HG03521 (cell line): ENCODE data around the gene PIAS3.
A peak's percentile ranks its signal among the peaks of the same experiment; 100 is the strongest.
"Not testable (repeated sequence)": the region's sequence is repeated elsewhere in the genome, so short reads cannot be mapped to it uniquely, and the experiment has no call there.

Source experiments
- ATAC-seq: cut with Tn5 transposase; IDR thresholded peaks from one replicate; pipeline ENCODE4 v1.9.1; 2021; ENCODE audit warnings: mild to moderate bottlenecking, moderate library complexity; ENCODE audit not compliant: unreplicated experiment

The PIAS3 gene

DNA sequence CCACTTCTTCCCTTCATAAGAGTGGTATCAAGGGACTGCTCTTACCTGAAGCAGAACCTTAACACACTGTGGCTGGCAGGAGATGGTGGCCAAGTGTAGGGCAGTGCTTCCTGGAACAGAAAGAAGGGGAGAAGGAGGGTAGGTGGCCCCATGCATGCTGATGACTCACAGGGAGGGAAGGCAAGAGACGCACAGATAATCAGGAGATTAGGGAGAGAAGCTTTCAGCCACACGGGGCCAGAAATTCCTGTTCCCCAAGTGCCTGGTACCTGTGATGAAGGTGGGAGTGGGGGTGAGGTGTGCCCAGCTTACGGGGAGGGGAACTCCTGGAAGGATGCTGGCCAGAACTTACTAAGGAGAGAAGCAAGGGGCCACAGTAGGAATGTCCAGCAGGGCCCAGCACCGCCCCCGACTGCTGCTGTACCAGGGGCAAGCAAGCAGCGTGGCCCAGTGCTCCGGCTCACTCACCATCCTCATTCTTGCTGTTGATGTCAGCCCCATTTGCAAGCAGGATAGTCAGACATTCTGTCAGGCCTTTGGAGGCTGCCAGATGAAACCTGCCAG is 19.1 kb upstream of the PIAS3 start:
- no peak for ATAC-seq

- ATAC-seq, result no peak
Observed at GRCh38 chr1:145874646-145875045, 15.8 kb upstream of the PIAS3 start.

GRCh38 chr1:145871994-145872924 is 13.4 kb upstream of the PIAS3 start:
- ATAC-seq, result no peak

- ATAC-seq, result no peak
Observed at GRCh38 chr1:145868232-145868631, 9.4 kb upstream of the PIAS3 start.

DNA sequence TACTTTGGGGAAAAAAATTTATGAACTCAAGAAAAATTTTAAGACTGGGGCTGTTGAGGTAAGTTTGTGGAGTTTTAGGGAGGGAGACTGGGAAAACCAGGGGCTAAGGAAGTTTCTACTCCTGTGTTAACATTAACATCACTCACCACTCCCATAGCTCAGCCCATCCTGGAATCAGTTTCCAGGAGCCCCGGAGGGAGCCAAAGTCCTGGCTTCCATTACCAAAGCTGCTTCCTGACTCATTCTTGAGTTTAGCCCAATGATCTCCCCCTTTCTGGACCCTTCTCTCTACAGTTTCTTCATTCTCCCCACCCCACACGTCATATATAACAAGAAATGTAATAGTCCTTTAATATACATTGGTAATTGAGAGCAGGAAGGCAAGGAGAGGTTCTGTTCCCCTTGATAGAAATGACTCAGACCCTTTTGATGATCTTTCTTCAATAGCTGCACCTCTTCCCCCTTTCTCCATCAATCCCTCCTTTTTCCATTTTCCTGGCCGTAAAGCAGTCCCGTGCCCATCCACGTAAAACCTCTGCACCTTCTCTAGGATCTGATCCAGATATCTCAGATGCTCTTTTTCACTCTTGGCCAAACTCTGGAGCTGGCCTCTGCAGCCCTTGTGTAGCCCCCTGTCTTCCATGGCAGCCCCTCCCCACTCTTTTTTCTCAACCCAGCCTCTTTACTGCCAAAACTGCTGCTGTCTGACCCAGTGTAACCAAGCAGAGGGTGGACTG is 4.6 kb upstream of the PIAS3 start:
- no peak for ATAC-seq

DNA sequence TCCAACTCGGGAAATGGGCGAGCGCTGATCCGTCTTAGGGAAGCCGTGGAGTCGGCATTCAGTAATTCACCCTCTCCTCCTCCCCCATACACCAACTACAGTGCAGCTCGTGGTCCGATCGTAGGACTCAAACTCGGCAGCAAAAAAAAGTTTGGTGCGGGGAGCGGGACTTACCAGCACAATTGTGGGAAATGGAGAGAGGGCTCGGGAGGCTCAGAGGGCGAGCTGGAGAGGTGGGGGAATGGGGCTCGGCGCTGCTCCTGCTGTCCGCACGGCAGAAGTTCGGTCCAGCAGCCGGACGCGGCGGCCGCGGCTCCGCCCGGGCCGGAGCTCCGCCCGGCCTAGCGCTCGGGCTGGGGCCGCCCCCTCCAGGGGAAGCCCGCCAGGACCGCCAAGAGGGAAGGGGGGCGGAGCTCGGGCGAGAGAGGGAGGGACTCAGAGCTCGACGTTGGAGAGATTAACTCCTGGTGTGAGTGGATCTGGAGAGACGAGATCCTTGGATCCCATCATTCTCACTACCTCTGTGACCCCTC is 676 bp upstream of the PIAS3 start:
- peak; percentile 59 for ATAC-seq

GRCh38 chr1:145858238-145858900 is 512 bp downstream of the PIAS3 start:
- ATAC-seq, result no peak

- ATAC-seq, result no peak
Observed at GRCh38 chr1:145857170-145857569, 1.7 kb downstream of the PIAS3 start.

DNA sequence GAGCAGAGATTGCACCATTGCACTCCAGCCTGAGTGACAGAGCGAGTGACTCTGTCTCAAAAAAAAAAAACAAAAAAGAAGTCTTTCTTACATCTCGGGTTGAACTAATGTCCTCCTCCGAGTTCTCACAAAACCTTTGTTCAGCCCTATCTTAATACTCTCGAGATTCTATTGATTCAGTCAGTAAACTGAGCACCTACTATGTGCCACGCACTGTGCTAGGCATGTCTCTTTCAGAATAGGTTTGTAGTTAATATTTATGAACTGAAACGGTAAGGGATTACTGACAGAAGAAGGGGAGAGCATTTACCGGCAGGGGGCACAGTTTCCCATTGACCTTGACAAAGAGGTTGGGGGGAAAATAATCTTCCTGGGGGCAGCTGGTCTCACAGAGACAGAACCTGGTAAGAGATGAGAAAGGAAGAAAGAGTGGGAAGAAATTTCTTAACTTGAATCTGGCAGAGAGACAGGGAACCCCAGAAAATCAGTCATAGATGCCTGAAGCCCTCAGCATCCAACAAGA is 3.4 kb downstream of the PIAS3 start:
- no peak for ATAC-seq

GRCh38 chr1:145849356-145850160 is 9.3 kb downstream of the PIAS3 start:
- no peak for ATAC-seq

DNA sequence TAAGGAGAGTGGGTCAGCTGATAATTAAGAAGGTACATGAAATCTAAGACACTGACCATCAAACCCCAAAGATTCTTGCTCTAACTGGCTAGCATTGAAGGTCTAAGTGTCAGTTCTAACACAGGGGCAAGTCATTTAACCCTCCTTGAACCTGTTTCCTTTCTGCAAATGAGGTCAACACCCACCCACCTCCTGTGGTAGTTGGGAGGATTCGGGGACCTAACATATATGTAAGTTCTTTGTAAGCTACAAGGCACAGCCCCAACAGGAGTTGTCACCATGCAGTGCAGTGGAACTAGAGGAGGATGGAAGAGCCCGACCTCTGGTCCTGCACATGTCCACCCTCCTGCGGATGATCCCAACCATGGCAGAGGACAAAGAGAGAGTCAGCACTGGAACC is 11.1 kb downstream of the PIAS3 start:
- ATAC-seq, result no peak

- ATAC-seq, result no peak
Observed at GRCh38 chr1:145846201-145846612, 12.7 kb downstream of the PIAS3 start.

DNA sequence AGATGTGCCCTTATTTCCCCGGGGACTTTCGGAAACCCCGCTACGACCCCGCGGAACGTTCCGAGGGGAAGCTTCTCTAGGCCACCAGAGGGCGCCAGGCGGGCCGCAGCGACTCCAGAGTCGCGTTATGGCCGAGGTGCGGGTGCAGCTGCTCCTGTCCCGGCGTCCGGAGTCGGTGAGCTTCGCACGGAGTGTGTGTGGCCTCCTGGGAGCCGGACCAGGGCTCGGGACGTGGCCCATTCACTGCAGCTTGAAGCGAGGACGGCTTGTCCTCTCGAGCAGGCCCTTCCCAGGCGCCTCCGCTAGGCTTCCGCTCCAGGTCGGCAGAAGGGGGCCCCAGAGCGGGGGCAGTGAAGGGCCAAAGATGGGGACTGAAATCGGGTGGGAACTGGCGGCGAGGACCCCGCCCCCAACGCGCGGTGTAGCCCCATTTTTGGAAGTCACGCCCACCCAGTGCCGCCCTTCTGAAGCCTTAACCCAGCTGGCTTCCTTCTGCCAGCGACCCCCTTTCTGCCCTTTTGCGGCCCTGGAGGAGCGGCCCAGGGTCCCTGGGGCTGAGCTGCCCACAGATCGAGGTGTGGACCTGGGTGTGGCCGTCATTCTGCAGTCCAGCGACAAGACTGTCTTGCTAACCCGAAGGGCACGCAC is 13.2 kb downstream of the PIAS3 start, which contains the start of gene NUDT17:
Gene NUDT17, plus strand, starts transcription at position 117 of the 648 bp plus-strand sequence. Its CDS starts 11 bp downstream, at position 128.
- ATAC-seq, result peak; percentile 45

GRCh38 chr1:145845144-145845513 is 13.8 kb downstream of the PIAS3 start:
- peak; percentile 75 for ATAC-seq

- ATAC-seq, result no peak
Observed at GRCh38 chr1:145843031-145843430, 15.8 kb downstream of the PIAS3 start.

DNA sequence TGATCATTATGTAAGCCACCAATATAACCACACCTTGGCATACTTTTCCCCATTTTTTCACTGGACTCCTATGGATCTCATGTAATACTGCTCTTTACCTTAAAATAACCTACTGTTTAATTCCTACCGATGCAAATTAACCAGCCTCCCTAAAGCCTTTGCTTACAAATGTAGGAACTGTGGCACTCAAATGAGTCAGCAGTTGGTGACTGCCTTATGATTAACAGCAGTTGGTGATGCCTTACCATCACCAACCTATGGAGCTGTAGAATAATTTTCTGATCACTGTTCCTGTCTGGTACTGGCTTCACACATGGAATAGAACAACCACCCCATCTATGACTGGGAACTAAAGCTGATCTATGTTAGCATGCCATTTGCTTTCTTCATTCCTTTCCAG is 21.2 kb downstream of the PIAS3 start:
- no peak for ATAC-seq

DNA sequence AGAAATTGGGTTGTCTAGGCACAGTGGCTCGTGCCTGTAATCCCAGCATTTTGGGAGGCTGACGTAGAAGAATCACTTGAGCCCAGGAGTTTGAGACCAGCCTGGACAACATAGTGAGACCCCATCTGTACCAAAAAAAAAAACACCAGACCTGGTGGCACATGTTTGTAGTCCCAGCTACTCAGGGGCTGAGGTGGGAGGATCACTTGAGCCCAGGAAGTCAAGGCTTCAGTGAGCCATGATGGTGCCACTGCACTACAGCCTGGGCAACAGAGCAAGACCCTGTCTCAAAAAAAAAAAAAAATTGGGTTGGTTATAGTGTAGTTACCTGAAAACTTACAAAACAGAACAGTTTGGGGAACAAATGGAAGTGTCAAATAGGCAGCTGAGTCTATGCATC is 28.1 kb downstream of the PIAS3 start:
- not testable (repeated sequence) for ATAC-seq

- no peak for ATAC-seq
Observed at GRCh38 chr1:145828367-145829026, 30.4 kb downstream of the PIAS3 start.

DNA sequence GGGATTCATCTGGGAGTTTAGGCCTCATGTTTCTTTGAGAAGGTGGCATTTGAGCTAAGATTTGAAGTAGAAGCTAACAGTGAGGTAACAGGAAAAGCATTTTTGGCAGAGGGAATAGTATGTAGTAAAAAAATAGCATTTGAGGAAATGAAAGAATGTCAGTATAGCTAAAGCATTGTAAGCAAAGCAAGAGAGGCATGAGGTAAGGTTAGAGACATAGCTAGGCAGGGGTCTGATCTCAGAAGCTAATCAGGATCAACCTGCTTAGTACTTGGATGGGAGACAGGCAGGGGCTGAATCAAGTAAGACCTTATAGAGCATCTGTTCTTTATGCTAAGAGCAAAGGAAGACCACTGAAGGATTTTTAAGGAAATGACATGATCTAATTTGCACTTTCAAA is 30.9 kb downstream of the PIAS3 start:
- no peak for ATAC-seq
